A172 (cell line): ENCODE measurements around the gene NLRP9. TPM values are rescaled to one million over a fixed set of nuclear protein-coding genes. Genes with fewer than 3 reads are reported as not detected.

Experiments used
- DNase-seq: peaks from one replicate; pipeline ENCODE4 v3.0.0-alpha.2; 2015; ENCODE audit warnings: low spot score
- total RNA-seq: library from RNA; depleted of rRNA; stranded (reverse); fragments of >200 nt; shearing (Covaris generic); gene quantifications from 2 replicates; pipeline ENCODE4 v1.2.3, GENCODE V29; 2014

Gene NLRP9
- total RNA-seq, 1 experiment from 2014 or later = not detected

DNA sequence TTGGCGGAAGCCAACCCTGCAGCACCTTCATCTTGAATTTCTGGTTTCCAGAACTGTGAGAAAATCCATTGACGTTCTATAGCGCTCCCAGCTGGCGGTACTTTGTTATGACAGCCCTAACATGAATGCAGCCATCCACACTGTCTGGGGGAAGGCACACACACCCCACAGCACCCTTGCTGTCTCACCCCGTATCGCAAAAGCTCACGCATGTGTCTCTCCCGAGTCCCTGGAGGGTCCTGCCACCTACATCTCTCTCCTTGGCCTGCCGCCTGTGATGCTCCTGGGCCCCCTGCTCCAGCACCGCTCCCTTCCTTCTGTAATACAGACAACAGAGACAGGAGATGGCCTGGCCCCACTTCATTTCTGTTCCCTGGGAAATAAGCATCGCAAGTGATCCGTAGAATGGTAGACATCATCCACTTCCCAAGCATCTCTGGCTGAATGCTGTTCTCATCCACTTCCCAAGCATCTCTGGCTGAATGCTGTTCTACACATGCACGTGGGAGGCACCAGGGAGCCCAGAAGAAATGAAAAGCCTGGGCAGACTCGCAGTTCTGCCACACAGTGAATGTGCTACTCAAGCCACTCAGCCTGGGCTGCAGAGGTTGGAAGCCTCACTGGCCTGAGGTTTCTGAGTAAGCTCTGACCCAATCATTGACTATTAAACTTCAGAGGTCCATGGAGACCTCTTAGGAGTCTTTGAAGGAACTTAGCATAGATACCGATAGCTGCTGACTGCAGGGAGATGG is 33.5 kb downstream of the NLRP9 start:
- DNase-seq = no peak

DNA sequence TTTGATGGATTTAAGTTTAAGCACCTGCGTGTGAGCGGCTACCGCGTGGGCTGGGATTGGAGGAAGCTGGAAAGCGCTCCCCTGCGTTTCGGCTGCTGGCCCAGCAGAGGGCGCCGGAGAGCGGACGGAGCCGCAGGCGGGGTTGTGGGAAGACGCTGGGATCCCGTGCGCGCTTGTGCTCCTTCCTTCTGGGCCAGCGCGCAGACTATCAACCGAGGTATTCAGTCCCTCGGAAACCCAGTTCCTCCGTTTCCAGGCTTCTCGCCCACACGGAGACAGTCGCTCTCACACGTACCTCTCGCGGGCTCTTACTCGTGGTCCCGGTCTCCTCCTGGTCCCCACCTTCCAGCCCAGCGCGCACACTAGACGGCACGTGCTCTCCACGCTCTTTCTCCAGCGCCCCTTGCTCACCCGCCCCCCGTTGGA is 34.4 kb downstream of the NLRP9 start:
- DNase-seq = no peak

DNA sequence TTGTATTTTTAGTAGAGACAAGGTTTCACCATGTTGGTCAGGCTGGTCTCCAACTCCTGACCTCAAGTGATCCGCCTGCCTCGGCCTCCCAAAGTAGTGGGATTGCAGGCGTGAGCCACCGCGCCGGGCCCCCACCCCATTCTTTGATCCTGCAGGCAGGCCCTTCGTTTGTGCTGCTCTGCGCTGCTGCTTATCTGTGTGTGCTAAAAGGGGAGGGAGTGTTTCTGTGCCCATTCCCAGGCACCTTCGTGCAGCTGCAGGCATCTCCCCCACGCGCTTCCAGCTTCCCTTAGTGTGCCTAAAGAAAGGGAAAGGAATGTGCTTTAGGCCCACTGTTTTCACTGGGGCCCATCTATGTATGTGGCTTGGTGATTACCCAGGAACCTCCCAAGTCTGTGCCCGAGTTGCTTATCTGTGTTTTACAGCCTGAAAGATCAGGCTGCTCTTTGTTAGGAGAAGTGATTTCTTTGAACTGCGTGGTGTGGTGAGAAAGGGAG is 36.0 kb downstream of the NLRP9 start:
- DNase-seq = no peak

DNA sequence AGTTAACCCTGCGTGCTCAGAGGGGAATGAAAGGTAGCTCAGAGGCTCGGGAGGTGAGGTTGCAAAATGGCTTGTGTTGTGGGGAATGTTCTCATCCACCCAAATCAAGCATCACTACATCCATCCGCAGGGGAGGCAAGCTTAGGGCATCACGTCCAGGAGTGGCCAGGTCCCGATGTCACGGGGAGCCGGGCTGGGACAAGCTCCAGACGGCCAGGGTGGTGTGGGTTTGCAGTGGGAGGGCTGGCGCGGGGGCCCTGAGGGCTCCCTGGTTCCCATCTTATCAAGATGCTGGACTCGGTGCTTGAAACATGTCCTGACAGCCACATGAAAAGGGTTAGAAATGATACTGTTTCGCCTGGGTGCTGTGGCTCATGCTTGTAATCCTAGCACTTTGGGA is 37.4 kb downstream of the NLRP9 start:
- no peak for DNase-seq

DNA sequence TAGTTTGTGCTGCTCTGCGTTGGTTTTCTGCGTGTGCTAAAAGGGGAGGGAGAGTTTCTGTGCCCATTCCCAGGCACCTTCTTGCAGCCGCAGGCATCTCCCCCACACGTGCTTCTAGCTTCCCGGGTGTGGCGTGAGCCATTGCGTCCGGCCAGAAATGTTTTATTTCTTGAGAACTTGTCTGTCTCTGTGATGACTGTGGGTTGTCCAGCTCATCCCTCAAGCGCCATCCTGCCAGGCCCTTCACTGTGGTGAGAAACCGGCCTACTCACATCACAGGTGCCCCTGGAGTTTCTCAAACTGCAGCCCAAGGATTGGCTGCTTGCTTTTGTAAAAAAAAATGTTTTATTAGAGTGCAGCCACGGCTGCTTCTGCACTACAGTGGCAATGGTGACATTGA is 39.0 kb downstream of the NLRP9 start:
- no peak for DNase-seq

GRCh38 chr19:55698256-55698655 is 39.9 kb downstream of the NLRP9 start:
- no peak for DNase-seq

- no peak for DNase-seq
Measured at GRCh38 chr19:55697698-55698097, 40.5 kb downstream of the NLRP9 start.

GRCh38 chr19:55697069-55697440 is 41.1 kb downstream of the NLRP9 start:
- no peak for DNase-seq

GRCh38 chr19:55696301-55697068 is 41.7 kb downstream of the NLRP9 start:
- no peak for DNase-seq

DNA sequence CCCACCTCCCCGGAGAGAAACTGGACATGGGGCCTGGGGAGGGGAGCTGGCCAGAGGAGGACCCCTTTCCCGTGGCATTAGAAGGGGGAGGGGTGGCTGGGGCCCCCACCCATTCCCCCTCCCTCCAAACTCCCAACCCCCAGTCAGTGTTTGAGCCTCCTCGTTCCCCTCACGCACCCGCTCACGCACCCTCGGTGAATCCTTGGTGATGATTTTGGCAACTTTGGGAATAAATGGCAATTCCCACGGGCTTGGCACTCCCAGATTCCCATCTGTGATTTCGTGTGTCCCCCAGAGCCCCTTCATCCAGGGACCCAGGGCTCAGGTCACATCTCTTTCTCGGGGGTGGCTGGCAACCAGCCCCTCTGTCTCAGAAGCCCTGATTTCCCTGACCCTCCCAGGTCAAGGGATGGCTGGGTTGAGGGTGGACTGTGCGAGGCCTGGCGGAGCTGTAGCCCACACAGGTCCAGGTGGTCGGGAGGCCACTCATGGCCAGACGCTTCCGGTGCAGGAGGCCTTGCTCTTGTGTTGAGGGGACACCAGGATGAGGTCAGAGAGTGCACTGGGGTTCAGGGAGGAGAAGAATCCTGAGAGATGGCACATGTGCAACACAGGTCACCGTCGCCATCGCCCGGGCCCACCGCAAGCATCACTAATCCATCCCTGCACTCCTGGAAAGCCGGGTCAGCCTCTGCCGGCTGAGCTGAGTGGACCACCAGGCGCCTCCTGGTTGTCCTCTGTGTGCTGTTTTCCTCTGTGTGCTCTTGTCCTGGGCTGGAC is 42.5 kb downstream of the NLRP9 start:
- DNase-seq = no peak

- no peak for DNase-seq
Measured at GRCh38 chr19:55694656-55695491, 43.3 kb downstream of the NLRP9 start.

DNA sequence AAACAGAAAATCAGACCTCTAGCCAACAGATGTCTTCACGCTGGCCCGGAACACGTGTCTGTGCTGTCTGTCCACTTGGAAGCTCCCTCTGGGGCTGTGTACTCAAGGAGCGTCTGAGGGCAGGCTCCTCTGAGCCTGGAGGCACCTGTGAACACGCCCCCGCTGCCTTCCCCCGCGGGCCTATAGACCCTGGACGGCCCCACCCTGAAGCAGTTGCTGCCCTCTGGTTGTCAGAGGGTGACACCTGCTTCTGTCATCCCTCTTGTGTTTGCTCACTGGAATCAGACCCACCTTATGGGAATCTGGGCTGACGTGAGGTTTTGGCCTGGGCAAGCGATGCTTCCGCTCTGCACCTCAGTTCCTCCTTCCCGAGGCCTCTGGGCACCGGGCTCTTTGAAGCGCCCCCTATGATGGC is 44.0 kb downstream of the NLRP9 start:
- no peak for DNase-seq

- no peak for DNase-seq
Measured at GRCh38 chr19:55693336-55693974, 44.7 kb downstream of the NLRP9 start.

GRCh38 chr19:55692681-55693081 is 45.5 kb downstream of the NLRP9 start:
- DNase-seq = no peak

DNA sequence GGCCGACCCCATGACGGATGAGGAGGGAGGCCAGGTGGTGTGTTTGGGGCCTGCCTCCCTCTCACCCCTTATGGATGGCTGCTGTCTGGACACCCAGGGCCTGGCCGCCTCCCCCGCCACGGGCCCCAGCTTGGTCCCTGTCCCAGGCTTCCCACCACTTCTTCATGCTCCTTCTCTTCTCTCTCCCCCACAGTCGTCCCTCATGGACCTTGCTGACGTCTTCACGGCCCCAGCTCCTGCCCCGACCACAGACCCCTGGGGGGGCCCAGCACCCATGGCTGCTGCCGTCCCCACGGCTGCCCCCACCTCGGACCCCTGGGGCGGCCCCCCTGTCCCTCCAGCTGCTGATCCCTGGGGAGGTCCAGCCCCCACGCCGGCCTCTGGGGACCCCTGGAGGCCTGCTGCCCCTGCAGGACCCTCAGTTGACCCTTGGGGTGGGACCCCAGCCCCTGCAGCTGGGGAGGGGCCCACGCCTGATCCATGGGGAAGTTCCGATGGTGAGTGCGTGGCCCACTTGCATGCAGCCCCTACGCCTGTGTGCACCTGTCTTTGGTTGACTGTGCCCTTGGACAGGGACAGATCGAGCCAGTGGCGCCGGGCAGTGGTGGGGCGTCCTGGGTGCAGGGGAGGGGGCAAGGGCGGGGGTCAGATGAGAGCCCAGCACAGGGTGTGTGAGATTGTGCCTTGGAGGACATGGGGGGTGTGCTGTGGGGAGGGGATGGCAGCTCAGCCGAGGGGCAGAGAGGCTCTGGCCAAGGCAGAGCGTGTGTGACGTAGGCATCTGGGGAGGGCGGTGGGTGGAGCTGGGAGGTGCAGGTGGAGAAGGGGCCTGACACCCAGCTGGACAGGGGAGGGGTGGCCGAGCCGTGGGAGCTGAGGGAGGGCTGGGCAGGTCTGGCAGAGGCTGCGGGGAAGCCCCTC is 46.4 kb downstream of the NLRP9 start:
- DNase-seq = no peak

DNA sequence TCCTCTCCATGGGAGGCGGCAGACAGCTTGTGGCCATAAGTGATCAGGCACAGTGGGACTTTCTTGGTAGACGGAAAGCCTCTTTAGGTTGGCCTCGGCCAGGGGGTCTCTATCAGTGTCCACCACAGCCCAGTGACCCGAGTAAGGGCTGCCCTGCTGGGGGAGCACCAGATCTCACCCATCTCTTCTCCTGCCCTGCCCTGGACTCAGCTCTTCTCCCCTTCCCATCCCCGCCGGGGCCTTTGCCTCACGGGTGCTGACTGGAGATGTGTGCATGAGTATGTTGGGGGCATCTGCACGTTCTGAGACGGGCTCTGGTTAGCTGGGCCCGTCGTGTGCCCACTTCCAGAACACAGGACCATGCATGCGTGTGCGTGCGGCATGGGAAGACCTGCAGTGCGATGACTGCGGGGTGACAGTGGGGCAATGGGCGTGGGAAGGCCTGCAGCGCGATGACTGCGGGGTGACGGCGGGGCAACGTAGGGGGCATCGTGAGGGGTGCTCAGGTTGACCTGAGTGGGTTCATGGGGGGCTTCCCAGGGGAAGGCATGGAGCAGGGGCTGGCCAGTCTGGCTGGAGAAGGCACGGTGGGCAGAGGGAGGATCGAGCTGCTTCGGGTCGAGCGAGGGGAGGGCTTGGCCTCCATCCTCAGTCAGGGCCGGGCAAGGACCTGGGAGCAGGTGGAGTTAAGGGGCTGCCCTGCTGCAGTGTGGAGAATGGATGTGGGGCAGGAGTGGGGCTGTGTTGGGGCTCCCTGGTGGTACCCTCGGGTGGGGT is 47.2 kb downstream of the NLRP9 start:
- DNase-seq = no peak

- no peak for DNase-seq
Measured at GRCh38 chr19:55690109-55690768, 48.0 kb downstream of the NLRP9 start.

- DNase-seq = no peak
Measured at GRCh38 chr19:55689411-55690108, 48.6 kb downstream of the NLRP9 start.
